ENCODE results near the gene MLST8.
"Not testable (repeated sequence)": the region's sequence is repeated elsewhere in the genome, so short reads cannot be mapped to it uniquely, and the experiment has no call there.

Gene MLST8

DNA sequence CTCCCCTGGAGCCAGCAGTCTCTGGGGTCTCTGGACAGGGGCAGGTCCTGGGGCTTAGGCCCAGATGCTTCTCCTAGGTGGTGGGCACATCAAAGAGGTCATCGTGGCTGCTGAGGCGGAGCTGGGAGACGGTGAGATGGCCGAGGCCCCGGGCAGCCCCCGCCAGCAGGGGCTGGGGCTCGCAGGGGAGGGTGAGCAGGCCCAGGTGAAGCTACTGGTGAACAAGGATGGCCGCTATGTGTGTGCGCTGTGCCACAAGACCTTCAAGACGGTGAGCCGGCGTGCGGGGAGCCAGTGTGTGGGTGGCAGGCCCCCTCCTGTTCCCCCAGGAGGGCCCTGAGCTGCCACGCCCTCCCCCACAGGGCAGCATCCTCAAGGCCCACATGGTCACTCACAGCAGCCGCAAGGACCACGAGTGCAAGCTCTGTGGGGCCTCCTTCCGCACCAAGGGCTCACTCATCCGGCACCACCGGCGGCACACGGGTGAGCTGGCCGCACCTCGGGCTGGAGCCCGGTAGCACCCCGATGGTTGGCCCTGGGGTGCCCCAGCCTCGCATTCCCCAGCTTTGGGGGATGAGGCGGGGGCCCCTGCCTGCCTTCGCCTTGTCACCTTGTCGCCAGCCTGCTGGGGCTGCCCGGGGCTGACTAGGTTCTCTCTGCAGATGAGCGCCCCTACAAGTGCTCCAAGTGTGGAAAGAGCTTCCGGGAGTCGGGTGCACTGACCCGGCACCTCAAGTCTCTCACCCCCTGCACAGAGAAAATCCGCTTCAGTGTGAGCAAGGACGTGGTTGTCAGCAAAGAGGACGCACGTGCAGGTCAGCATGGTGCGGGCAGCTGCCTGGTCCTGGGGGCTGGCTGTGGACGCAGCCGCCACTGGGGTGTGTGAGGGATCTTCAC, 27.1 kb downstream of the MLST8 start:
- no peak for DNase-seq

DNA sequence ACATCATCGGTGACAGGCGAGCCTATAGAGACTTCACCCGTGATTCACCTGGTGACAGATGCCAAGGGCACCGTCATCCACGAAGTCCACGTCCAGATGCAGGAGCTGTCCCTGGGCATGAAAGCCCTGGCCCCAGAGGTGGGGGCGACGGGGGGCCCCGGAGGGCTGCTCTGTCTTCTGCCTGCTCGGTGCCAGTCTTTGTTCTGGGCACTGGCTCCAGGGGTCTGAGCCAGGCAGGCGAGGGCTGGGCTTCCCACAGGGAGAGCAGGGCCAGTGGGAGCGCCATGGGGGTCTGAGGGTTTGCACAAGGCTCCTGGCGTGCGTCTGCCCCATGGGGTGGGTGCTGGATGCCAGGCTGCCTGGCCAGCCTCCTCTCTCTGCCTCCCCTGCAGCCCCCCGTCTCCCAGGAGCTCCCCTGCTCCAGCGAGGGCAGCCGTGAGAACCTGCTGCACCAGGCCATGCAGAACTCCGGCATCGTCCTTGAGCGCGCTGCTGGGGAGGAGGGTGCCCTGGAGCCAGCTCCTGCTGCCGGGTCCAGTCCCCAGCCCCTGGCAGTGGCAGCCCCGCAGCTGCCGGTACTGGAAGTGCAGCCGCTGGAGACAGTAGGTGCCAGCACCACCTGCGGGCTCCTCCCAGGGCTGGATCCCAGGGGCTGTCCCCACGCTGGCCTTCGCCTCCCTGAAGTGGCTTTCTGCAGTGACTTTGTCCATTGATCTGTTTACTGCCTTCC, 28.0 kb downstream of the MLST8 start:
- no peak for DNase-seq

DNA sequence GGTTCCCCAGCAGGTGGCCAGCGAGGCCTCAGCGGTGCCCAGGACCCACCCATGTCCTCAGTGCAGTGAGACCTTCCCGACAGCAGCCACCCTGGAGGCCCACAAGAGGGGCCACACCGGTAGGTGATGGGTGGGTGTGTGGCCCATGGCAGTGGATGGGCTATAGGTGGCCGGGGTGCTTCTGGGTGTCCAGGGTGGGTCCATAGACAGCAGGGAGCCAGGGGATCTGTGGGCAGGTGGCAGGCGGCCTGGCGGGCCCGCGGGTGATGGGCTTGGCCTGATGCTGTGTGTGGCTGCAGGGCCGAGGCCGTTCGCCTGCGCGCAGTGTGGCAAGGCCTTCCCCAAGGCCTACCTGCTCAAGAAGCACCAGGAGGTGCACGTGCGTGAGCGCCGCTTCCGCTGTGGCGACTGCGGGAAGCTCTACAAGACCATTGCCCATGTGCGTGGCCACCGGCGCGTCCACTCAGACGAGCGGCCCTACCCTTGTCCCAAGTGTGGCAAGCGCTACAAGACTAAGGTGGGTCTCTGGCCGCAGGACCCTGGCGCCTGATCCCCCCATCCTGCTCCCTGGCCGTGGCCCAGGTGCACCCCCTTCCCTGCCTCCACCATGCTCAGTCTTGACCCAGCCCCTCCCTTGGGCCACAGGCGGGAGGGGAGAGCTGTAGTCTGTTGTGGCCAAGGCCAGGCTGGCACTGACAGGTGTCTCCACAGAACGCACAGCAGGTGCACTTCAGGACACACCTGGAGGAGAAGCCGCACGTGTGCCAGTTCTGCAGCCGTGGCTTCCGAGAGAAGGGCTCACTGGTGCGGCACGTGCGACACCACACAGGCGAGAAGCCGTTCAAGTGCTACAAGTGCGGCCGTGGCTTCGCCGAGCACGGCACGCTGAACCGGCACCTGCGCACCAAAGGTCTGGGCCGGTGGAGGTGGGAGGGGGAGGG, 28.9 kb downstream of the MLST8 start:
- no peak for DNase-seq

DNA sequence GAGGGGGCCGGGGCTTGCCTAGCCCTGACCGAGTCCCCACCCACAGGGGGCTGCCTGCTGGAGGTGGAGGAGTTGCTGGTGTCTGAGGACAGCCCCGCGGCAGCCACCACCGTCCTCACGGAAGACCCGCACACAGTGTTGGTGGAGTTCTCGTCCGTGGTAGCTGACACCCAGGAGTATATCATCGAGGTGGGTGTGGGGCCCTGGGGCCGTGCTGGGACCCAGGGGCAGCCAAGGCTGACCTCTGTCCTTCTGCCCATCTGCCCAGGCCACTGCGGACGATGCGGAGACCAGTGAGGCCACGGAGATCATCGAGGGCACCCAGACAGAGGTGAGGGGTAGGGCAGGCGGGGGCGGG, 29.5 kb downstream of the MLST8 start:
- DNase-seq: no peak

DNA sequence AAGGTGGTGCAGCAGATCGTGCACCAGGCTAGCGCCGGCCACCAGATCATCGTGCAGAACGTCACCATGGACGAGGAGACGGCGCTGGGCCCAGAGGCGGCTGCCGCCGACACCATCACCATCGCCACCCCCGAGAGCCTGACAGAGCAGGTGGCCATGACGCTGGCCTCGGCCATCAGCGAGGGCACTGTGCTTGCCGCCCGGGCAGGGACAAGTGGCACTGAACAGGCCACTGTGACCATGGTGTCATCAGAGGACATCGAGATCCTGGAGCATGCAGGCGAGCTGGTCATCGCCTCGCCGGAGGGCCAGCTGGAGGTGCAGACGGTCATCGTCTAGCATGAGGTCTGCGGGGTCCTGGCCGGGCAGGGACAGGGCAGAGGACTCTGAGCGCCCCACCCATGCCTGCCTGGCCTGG, 30.0 kb downstream of the MLST8 start:
- DNase-seq: no peak

DNA sequence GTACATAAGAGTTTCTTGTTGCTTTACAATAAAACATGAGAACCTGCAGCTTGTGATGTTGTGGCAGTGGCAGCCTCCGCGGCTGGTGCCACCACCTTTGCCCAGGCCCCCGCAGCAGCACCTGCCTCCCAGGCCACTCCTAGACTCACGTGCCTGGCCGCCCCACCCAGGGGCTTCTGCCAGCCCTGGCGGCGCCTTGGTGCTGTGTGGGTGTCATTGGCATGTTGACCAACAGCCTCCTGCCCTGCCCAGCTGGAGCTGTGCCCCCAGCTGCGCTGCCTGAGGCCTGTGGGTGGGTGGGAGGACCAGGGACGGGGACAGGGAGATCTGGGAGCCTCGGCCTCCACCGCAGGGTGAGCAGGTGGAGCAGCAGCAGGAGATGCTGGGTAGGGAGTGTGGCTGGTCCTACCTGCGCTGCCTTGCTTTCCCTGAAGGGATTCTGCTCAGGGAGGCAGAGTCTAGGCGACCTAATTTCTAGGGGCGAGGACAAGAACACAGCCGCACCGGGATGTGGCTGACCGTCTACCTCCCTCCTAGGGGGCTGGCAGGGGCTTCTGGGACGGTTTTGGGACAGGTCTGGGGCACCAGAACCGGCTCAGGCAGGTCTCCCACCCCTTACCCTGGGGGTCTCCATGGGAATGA, 30.6 kb downstream of the MLST8 start:
- no peak for DNase-seq

DNA sequence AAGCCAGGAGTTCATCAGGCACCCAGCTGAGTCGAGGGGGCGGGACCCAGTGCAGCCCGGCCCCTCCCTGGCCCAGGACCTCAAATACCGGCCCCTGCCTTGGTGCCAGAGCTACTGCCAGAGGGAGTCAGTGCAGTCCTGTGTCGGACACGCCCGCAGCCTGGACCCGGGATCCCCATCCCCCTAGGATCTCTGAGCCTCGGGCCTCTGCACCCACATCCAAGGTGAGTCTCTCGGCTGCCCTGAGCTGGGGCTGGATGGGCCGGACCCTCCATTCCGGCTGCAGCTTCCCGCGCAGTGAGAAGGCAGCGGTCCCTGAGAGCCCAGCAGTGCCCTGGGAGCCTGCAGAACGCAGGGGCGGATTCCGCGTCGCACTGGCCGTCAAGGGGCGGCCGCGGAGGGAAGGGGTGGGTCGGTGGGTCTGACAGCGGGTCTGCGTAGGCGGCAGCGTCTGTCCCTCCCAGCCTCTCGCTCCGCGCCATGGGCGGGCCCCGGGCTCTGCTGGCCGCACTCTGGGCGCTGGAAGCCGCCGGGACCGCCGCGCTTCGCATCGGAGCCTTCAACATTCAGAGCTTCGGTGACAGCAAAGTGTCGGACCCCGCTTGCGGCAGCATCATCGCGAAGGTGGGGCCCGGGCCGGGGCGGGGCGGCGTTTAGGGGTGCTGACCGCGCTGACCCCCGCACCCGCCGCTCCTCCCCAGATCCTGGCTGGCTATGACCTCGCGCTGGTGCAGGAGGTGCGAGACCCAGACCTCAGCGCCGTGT, 31.3 kb downstream of the MLST8 start, which contains the start of gene DNASE1L2:
TSS of gene DNASE1L2 (plus strand) at position 108 of the 765 bp plus-strand sequence. CDS start at position 481, 373 bp downstream.
- DNase-seq: no peak

DNA sequence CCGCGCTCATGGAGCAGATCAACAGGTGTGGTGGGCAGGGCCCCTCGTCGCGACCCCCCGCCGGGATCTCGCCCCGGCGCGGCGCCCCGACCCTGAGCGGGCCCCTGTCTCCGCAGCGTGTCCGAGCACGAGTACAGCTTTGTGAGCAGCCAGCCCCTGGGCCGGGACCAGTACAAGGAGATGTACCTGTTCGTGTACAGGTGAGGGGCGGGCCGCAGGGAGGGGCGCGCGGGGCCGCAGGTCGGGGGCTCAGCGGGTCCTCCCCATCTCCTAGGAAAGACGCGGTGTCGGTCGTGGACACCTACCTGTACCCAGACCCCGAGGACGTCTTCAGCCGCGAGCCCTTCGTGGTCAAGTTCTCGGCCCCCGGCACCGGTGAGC, 31.8 kb downstream of the MLST8 start:
- no peak for DNase-seq

DNA sequence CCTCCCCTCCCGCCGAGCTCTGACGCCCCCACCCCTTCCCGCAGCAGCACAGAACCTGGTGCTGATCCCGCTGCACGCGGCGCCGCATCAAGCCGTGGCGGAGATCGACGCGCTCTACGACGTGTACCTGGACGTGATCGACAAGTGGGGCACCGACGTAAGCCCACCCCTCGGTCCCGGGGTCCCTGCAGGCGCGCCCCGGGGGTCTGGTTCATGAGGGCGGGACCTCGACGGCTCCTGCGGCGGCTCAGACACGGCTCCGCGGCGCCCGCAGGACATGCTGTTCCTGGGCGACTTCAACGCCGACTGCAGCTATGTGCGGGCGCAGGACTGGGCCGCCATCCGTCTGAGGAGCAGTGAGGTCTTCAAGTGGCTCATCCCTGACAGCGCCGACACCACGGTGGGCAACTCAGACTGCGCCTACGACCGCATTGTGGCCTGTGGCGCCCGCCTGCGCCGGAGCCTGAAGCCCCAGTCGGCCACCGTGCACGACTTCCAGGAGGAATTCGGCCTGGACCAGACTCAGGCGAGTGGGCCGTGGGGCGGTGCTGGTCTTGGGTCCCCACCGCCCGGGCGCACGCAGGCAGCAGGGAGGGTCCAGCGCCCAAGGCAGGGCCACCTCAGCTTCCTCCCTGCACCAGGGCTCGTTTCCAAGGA, 32.4 kb downstream of the MLST8 start:
- no peak for DNase-seq

DNA sequence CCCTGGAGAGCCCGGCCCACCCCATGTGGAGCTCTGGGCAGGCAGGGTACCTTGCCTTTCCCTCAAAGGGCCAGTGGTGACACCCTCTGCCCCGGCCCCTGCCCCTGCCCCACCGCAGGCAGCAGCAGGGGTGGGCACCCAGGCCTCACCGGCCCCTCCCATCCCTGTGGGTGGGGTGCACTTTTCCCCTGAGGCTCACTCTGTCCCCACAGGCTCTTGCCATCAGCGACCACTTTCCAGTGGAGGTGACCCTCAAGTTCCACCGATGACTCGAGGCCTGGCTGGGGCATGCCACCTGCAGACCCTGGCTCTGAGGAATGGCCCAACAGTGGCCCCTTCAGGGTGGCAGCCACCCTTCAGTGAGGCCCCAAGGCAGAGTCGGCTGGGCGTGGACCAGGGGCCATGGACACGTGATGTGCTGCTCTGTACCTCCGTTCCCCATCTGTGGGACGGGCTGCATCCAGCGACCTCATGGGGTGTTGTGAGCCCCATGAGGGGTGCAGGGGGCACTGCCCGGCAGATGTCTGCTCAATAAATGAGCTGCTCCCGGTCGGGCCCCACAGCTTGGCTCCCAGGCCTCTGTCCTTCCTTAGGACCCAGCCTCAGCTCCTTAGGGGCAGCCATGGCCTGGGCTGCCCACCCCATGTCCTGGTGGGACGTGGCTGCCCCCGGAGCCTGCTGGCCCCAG, 33.0 kb downstream of the MLST8 start:
- no peak for DNase-seq

DNA sequence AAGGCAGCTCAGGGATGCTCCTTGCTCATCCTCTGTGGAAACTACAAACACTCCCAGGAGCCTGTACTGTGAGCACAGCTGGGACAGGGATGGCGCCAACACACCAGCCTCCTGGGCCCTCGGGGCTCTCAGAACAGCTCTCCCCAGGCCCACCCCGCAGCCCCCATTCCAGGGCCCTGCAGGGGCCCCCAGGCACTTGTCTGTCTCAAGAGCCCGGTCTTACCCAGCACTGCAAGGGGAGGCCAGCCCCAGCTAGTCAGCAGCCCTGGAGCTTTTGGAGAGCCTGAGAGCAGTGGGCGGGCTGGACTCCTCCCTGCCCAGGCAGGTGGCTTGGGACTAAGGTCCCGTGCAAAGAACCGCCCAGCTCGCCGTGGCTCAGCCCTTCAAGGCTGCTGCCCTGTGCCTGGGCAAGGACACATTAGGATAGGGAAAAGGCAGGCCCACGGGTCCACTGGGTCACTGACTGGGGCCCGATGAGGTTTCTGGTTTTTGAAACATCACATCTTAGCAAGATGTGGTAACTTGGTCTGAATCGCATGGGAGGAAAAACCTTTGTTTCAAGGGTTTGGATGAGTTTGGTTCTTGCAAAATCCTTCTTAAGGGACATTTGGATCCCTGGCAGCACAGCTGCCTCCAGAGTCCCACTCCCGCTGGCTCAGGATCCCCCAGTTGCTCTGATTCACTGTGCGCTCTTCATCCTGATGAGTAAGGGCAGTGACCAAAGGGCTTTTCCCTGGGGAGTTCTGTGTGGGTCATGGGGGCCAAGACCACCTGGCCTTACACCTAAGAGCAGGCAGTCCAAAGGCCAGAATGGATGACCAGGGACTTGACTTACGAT, 33.8 kb downstream of the MLST8 start:
- DNase-seq: no peak

DNA sequence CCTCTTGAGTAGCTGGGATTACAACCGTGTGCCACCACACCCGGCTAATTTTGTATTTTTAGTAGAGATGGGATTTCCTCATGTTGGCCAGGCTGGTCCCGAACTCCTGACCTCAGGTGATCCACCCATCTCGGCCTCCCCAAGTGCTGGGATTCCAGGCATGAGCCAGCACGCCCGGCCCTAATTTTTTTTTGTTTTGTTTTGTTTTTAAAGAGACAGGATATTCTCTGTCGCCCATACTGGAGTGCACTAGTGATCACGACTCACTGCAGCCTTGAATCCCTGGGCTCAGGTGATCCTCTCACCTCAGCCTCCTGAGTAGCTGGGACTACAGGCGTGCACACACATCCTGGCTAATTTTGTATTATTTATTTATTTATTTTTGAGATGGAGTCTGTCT, 35.1 kb downstream of the MLST8 start:
- DNase-seq: not testable (repeated sequence)

DNA sequence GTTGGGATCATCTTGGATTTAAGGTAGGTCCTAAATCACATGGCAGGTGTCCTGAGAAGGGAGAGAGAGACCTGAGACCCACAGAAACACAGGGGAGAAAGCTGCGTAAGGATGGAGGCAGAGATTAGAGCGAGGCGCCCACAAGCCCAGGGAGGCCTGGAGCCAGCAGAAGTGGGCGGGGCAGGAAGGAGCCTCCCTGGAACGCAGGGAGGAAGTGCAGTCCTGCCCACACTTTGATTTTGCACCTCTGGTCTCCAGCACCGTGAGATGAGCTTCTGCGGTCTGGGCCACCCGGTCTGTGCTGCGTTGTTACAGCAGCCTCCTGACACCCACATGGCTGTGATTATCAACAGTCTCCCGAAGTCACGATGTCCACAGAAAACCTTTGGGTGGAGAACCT, 37.3 kb downstream of the MLST8 start:
- no peak for DNase-seq

DNA sequence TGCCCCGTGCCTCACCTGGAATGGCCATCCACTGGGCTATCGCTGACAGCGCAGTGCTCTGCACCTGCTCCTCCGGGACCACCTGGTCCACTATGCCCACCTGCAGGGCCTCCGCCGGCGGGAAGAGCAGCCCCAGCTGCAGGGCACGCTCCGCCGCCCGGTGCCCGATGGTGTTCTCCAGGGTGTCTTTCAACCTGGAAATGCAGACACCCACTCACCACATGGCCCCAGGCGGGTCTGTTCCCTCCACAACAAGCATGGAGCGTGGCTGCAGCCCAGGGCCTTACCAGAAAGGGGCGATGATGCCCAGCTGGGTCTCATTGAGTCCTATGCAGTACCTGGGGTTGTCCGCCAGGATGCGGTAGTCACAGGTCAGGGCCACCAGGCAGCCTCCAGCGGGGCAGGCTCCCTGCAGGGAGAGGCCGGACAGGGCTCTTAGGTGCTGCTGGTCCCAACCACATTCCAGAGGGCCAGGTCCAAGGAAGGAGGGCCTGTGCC, 37.8 kb downstream of the MLST8 start:
- DNase-seq: no peak

DNA sequence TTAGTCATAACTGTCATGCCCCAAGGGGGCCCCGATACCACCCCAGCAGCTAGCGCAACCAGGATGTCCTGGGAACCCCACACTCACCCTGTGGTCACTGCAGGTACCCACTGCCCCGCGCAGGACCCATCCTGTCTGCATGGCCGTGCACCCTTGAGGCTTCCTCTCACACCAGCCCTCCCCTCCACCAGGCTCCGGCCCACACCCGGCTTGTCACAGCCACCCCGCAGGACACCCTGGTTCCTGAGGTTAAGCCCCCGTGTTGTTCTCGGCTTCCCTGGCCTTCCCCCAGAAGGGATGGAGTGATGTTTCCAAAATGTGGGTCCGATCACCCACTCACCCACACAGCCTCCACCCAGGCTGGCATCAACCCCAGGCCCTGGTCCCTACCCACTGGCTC, 38.5 kb downstream of the MLST8 start:
- DNase-seq: no peak

DNA sequence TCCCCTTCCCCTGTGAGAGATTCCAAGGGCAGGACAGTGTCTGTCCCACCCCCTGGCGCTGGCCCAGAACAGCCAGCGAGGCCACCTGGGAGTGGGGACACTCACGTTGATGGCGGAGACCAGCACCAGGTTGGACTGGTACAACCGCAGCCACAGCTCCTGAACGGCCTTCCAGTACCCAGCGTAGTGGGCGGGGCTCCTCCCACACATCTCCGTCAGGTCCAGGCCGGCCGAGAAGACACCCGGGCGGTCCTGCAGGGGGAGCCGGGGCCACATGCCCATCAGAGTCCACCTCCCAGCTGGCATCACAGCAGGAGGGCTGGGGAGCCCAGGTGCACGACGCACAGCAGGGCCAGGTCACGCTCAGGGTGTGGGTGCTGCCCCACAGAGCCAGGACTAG, 39.0 kb downstream of the MLST8 start:
- DNase-seq: no peak

DNA sequence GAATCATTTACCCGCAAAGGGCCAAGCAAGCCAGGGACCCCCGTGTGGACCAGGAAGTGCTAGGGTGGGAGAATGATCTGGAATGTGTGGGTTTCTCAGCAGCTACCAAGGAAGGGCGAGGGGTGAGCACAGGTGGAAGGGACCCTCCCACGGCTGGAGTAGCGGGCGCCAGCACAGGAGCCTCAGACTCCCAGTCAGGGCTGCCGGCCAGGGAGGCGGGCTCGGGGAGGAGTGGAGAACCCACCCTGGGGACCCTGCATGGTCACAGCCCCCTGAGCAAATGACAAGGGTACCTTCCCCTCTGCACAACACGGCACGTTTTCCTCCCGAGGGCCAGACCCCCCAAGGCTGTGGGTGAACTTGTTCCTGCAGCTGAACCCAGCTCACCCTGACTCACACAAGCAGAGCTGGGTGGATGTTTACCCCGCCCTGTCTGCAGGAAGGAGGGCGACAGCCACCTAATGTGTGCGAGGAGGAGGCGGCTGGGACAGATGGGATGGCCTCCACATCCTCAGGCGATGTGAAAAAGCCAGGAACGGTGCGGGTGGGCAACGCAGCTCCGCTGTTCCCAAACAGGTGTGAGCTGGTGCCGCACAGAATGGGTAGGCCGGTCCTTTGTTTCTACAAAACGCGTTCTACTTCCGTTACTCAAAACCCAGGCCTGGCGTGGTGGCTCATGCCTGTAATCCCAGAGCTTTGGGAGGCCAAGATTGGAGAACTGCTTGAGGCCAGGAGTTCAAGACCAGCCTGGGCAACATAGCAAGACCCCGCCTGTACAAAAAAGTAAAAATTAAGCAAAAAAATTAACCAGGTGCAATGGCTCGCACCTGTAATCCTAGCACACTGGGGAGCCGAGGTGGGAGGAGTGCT, 39.9 kb downstream of the MLST8 start:
- DNase-seq: no peak

DNA sequence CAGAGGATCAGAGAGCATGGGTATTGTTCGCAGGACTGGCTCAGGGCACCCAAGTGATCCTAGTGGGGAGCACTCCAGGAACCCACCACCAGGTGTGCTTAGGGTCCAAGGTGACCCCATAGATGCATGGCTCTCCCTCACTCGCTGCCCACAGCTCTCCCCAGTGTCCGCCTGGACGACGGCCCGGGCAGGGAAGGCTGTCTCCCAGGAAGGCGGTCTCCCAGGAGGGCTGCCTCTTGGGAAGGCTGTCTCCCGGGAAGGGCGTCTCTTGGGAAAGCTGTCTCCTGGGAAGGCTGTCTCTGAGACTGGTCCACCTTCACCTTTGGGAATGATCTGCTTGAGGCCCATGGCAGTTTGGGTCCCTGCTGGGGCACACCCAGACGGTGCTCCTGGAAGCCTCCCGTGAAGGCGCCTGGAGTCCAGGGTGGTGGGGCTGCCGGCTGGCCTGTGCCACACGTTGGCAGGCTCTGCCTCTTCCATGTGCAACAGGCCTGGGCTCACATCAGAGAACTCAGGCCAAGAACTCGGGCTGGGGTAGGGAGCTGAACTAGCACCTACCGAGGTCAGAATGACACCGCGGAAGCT, 41.1 kb downstream of the MLST8 start:
- DNase-seq: no peak

All from NCI-H2081 treated with DMSO at 0.1 percent for 48 hours (cell line).